GM18498 (cell line): ENCODE measurements around the gene FAM107B.

Source experiments
- ATAC-seq: cut with Tn5 transposase; IDR thresholded peaks from one replicate; pipeline ENCODE4 v1.9.1; 2021; ENCODE audit warnings: mild to moderate bottlenecking, moderate library complexity; ENCODE audit not compliant: unreplicated experiment

The FAM107B gene

GRCh38 chr10:14585287-14586193 is 189.2 kb downstream of the FAM107B start:
- no peak for ATAC-seq

DNA sequence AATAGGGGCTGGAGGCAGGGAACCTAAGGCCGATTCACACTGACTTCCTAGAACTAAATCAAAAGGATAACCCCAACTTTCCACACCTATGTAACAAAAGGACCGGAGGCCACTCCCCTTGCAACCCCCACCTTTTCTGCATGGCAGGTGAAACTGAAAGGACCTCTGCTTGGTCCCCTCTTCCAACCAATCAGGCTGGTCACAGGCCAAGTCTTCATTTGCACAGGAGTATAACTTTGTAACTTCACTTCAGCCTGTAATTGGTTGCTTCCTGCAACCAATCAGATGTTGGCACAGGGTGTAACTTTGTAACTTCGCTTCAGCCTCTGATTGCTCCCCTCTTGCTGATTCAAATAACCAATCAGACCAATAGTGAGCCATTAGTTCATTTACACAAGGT is 190.0 kb downstream of the FAM107B start:
- no peak for ATAC-seq

GRCh38 chr10:14583967-14584366 is 190.7 kb downstream of the FAM107B start:
- ATAC-seq, result no peak

DNA sequence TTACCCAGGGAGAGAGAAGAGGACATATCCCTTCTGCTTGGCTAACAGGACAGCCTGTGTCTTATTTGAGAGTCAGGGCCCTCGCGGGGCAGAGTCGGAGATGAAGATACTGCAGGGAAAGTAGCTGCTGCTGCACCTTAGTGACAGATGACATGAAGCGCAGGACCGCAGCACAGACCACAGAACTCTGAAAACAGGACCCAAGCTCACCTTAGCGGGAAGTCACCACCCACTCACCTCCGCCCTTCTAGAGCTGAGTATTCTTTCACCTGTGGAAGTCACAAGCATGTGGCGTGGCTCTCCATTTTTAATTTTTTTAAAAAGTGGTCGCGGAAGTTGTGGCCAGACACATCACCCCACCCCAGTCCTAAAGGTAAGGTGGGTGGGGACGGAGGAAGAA is 191.4 kb downstream of the FAM107B start:
- no peak for ATAC-seq

GRCh38 chr10:14581553-14582321 is 193.0 kb downstream of the FAM107B start:
- no peak for ATAC-seq

DNA sequence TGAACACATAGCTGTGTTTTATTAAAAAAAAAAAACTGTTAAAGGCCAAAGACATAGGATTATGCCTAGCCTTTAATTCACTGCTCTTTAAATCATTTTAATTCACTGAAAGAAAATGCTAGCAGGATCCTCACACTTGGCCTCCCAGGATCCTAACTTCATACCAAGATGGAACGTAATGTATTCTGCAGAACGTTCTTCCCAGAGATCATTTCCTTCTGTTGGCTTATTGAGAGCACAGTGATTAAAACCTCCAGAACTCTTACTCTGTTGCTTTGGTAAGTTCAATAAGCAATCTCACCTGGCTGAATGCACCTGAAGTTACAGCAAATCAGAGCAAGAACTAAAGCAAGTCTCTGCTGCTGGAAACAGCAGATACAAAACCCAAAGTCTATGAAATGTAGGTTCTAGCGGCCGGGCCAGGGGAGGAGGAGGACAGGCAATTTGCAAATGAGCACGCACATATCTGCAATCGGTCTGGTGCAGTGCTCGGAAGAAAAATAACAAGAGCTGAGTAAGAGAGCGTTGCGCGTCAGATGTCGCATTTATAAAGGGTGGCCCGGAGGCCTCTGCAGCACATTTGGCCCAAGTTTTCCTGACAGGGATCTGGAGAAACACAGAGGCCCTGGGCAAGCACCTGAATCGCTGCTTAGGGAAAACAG is 193.9 kb downstream of the FAM107B start:
- ATAC-seq, result no peak

- ATAC-seq, result no peak
Measured at GRCh38 chr10:14579405-14579804, 195.3 kb downstream of the FAM107B start.

GRCh38 chr10:14578060-14578952 is 196.4 kb downstream of the FAM107B start:
- no peak for ATAC-seq

DNA sequence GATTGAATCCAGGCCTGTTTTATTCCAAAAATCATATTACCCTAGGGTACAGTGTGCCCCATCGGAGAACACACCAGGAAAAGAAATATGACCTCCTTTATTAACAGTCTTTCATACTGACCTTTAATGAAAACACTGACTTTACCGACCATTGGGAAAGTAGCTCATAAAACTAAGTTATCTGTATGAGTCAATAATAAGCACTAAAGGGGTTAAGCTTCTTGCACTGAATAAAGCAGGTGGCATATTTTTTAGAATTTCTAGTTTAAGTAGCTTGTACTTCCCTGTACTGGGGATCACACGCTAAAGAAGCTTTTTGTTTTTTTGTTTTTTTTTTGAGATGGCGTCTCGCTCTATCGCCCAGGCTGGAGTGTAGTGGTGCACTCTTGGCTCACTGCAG is 199.8 kb downstream of the FAM107B start:
- ATAC-seq, result no peak

DNA sequence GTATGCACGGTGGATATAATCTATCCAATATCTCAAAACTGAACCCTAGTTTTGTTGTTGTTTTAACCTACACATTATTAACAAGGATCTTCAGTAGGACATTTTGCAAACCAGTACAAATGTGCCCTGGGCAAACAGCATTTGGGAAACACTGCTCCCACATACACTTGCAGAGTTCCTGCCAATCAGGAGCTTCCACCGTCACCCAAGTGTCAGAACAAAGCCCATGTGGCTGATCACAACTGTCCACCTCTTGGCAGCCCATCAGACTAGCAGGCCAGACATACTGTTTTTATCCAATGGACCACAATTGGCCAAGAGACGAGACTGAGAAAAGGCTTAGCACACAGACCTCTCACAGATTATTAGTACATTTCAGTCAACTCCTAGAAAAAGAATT is 200.4 kb downstream of the FAM107B start:
- ATAC-seq, result no peak

GRCh38 chr10:14573666-14574261 is 200.9 kb downstream of the FAM107B start:
- ATAC-seq, result no peak

- no peak for ATAC-seq
Measured at GRCh38 chr10:14572811-14573210, 201.9 kb downstream of the FAM107B start.

GRCh38 chr10:14571866-14572507 is 202.7 kb downstream of the FAM107B start:
- no peak for ATAC-seq

DNA sequence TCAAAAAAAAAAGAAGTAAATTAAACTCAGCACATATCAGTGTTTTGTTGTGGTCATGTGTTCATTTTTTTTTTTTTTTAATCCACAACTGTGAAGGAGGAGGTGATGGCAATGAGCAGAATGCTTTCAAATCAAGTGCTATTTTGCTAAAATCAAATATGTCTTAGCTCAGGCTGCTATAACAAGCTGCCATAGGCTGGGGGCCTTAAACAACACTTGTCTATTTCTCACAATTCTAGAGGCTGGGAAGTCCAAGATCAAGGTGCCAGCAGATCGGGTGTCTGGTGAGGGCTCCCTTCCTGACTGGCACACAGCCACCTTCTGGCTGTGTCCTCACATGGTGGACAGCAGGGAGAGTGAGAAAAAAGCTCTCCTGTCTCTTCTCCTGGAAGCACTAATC is 203.9 kb downstream of the FAM107B start:
- no peak for ATAC-seq

GRCh38 chr10:14569274-14570060 is 205.2 kb downstream of the FAM107B start:
- ATAC-seq, result no peak

GRCh38 chr10:14567421-14567820 is 207.3 kb downstream of the FAM107B start:
- ATAC-seq, result no peak

DNA sequence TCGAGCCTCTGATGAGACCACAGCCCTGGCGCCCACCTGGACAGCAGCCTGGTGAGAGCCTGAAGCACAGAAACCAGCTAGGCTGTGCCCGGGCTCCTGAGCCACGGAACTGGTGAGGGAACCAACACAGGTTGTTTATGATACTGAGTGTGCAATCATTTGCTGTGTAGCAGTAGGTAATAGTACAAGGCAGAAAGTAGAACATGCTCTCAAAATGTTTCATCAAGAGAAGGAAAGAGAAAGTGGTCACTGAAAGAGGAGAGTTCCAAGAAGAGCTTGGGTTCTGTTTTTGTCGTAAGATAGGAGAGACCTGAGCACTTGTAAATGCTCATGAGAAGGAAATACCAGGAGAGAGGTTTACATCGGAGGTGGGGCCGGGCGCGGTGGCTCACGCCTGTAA is 208.2 kb downstream of the FAM107B start:
- no peak for ATAC-seq

DNA sequence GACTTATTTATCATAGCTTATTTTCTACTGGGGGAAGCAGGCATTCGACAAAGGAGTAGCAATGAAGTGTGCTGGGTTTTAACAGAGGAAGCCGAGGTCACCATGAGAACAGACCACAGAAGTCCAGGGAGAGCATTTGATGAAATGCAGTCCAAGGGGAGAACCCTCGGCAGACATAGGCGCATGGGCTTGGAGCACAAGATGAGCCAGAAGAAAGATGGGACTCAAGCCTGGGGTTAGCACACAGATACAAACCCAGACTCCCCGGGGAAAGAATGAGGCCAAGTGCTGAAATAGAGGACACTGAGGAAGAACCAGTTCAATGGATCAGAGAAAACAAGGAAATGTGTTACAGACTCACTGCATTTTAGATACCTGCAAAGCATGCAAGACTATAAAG is 209.5 kb downstream of the FAM107B start:
- ATAC-seq, result no peak

- no peak for ATAC-seq
Measured at GRCh38 chr10:14564268-14564744, 210.4 kb downstream of the FAM107B start.
